CD4-positive, alpha-beta memory T cell (primary cell): Measurements from ENCODE around the gene CFAP97D1. TPM values are rescaled to one million over a fixed set of nuclear protein-coding genes. Genes with fewer than 3 reads are reported as not detected.
"Not testable (repeated sequence)": the region's sequence is repeated elsewhere in the genome, so short reads cannot be mapped to it uniquely, and the experiment has no call there.

Experiments
- CTCF ChIA-PET: fragments of 350-600 bp; sonication (Branson Sonifier 250); formaldehyde crosslinking; loops from one replicate; lab custom pipeline; 2021; ENCODE audit warnings: inconsistent platforms; ENCODE audit not compliant: partially characterized antibody; lab: Charles Lee
- POLR2A ChIA-PET: fragments of 350-600 bp; sonication (Branson Sonifier 250); formaldehyde crosslinking; loops from one replicate; lab custom pipeline; 2021; ENCODE audit not compliant: partially characterized antibody; lab: Charles Lee
- DNase-seq, 5 donors: peaks; one replicate each; pipeline versions ENCODE4 v3.0.0 to v3.0.0-alpha.2; 2020 to 2022; ENCODE audit warnings: mixed read lengths in 1 of 5
- H3K27ac ChIP-seq: one replicate; pipeline ENCODE4 v1.7.0; 2013; ENCODE audit warnings: low read depth, low read length
- H3K27me3 ChIP-seq: 2 replicates; pipeline ENCODE4 v1.7.0; 2013; ENCODE audit warnings: mild to moderate bottlenecking, low read length, moderate library complexity; ENCODE audit not compliant: insufficient read depth
- H3K36me3 ChIP-seq: 2 replicates; pipeline ENCODE4 v1.7.0; 2013; ENCODE audit warnings: mild to moderate bottlenecking, low read length, moderate library complexity; ENCODE audit not compliant: insufficient read depth
- H3K4me1 ChIP-seq: 2 replicates; pipeline ENCODE4 v1.7.0; 2013; ENCODE audit warnings: mild to moderate bottlenecking, low read length, moderate library complexity; ENCODE audit not compliant: insufficient read depth
- H3K4me3 ChIP-seq, 2 donors: one replicate each; pipeline ENCODE4 v1.7.0; 2013; ENCODE audit warnings: low read length in 2 of 2, mild to moderate bottlenecking in 1 of 2
- H3K9me3 ChIP-seq, 2 donors: one replicate each; pipeline ENCODE4 v1.7.0; 2013; ENCODE audit warnings: low read length in 2 of 2, control low read depth in 1 of 2; ENCODE audit not compliant: control insufficient read depth in 1 of 2
- H3K27ac Mint-ChIP-seq, 7 donors: one replicate each; pipeline ENCODE4 v1.8.0; 2020 to 2021; ENCODE audit warnings: mixed read lengths in 7 of 7, mild to moderate bottlenecking in 6 of 7, inconsistent platforms in 3 of 7, moderate library complexity in 3 of 7
- H3K27me3 Mint-ChIP-seq, 2 donors: one replicate each; pipeline ENCODE4 v1.8.0; 2020 to 2021; ENCODE audit warnings: mixed read lengths in 2 of 2
- H3K36me3 Mint-ChIP-seq, 2 donors: one replicate each; pipeline ENCODE4 v1.8.0; 2020 to 2021; ENCODE audit warnings: mixed read lengths in 2 of 2, inconsistent platforms in 1 of 2, mild to moderate bottlenecking in 1 of 2
- H3K4me1 Mint-ChIP-seq, 4 donors: one replicate each; pipeline ENCODE4 v1.8.0; 2020 to 2021; ENCODE audit warnings: mixed read lengths in 4 of 4, mild to moderate bottlenecking in 1 of 4
- H3K4me3 Mint-ChIP-seq, 8 donors: one replicate each; pipeline ENCODE4 v1.8.0; 2020 to 2021; ENCODE audit warnings: mixed read lengths in 8 of 8, mild to moderate bottlenecking in 7 of 8, moderate library complexity in 6 of 8, inconsistent platforms in 3 of 8
- H3K9me3 Mint-ChIP-seq, 8 donors: one replicate each; pipeline ENCODE4 v1.8.0; 2020 to 2021; ENCODE audit warnings: mixed read lengths in 8 of 8, mild to moderate bottlenecking in 5 of 8, inconsistent platforms in 3 of 8, moderate library complexity in 1 of 8
- intact Hi-C: fragments of 100-400 bp; cut with micrococcal nuclease; formaldehyde crosslinking; loops from one replicate; pipeline ENCODE4 v1.15.1; 2023
- polyA plus RNA-seq, 2 donors: library from polyadenylated mRNA; unstranded; fragments of 300-500 nt; fragmentation: Illumina TruSeq; gene quantifications; one replicate each; pipeline ENCODE4 v1.2.3, GENCODE V29; 2021
- total RNA-seq, 2 experiments: library from RNA; stranded (reverse); gene quantifications; one replicate each; pipeline ENCODE4 v1.2.3, GENCODE V29; 2021

The CFAP97D1 gene
- total and polyA plus RNA-seq, 4 experiments from 2014 or later: not detected

DNA sequence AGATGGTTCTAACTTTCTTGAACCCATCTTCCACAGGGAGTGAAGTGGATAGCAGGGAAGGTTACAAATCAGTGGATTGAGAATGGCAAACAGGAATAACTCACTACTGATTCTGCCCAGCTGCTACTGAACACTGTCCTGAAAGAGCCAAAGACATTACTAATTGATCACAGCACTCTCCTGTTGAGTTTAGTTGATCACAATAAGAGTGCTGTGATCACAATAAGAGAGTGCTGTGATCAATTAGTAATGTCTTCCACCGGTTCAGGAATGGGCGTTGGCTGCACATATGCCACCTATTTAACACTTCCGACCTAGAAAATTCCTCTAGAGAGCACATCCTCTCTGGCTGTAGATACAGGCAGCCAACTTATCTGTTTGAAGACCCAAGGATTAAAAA is 11.4 kb downstream of the CFAP97D1 start:
- Histone ChIP-seq H3K36me3 (no peaks in the 10 kb centered on the region), H3K9me3 (no peaks in the 10 kb centered on the region), H3K27ac (no peak overlapping the region), H3K4me1 (peaks cover 9% of the 10 kb centered on the region), H3K27me3 (no peaks in the 10 kb centered on the region), H3K4me3 (no peak overlapping the region)
- Mint-ChIP-seq H3K4me3 (peak overlapping the region in 2 of 8 donors; percentile 20 to 46), H3K36me3 (no peaks in the 10 kb centered on the region), H3K4me1 (peaks cover 8 to 12% (median 10%) of the 10 kb centered on the region in 4 donors), H3K27me3 (peaks cover 5 to 9% of the 10 kb centered on the region in 2 donors), H3K9me3 (peaks cover 0 to 6% (median 0%) of the 10 kb centered on the region in 8 donors), H3K27ac (peak overlapping the region in 2 of 7 donors; percentile 35 to 42)
- intact Hi-C loops: no loop called here
- peak in 4 of 5 donors; percentile 7 to 32 (median 16) for DNase-seq
- CTCF ChIA-PET: no interaction called here
- POLR2A ChIA-PET: no interaction called here

- DNase-seq, H3K27ac Mint-ChIP-seq, H3K27ac ChIP-seq, H3K4me3 ChIP-seq, H3K4me1 ChIP-seq, H3K9me3 ChIP-seq, intact Hi-C loops, CTCF ChIA-PET, H3K27me3 ChIP-seq, H3K36me3 Mint-ChIP-seq, POLR2A ChIA-PET, H3K4me3 Mint-ChIP-seq, H3K36me3 ChIP-seq, H3K9me3 Mint-ChIP-seq: not testable (repeated sequence)
- Mint-ChIP-seq H3K4me1 (peaks cover 8 to 12% (median 10%) of the 10 kb centered on the region in 4 donors), H3K27me3 (peaks cover 9 to 14% of the 10 kb centered on the region in 2 donors)
Measured at GRCh38 chr17:43792668-43793067, 12.4 kb downstream of the CFAP97D1 start.

- H3K4me1 Mint-ChIP-seq, H3K27me3 ChIP-seq, intact Hi-C loops, POLR2A ChIA-PET, DNase-seq, CTCF ChIA-PET, H3K27ac ChIP-seq, H3K4me1 ChIP-seq, H3K27ac Mint-ChIP-seq, H3K4me3 Mint-ChIP-seq, H3K4me3 ChIP-seq, H3K9me3 Mint-ChIP-seq, H3K9me3 ChIP-seq, H3K36me3 ChIP-seq, H3K36me3 Mint-ChIP-seq: not testable (repeated sequence)
- peaks cover 15 to 20% of the 10 kb centered on the region in 2 donors for H3K27me3 Mint-ChIP-seq
Measured at GRCh38 chr17:43798024-43798423, 17.8 kb downstream of the CFAP97D1 start.

GRCh38 chr17:43799047-43799446 is 18.8 kb downstream of the CFAP97D1 start:
- Histone ChIP-seq H3K9me3 (no peaks in the 10 kb centered on the region), H3K27ac (no peak overlapping the region), H3K36me3 (no peaks in the 10 kb centered on the region), H3K4me1 (no peaks in the 10 kb centered on the region), H3K27me3 (no peaks in the 10 kb centered on the region), H3K4me3 (no peak overlapping the region)
- no peak overlapping the region for H3K27ac Mint-ChIP-seq
- H3K36me3 Mint-ChIP-seq: no peaks in the 10 kb centered on the region
- H3K9me3 Mint-ChIP-seq: no peaks in the 10 kb centered on the region
- intact Hi-C loops: no loop called here
- H3K4me3 Mint-ChIP-seq: no peak overlapping the region
- DNase-seq: no peak
- ChIA-PET POLR2A (interaction anchor here (0.6 kb wide), 1 partner anchor 620 kb away, joined by 3 read pairs; no protein-coding TSS in a partner anchor), CTCF (no interaction called here)
- H3K27me3 Mint-ChIP-seq: peaks cover 19 to 23% of the 10 kb centered on the region in 2 donors
- H3K4me1 Mint-ChIP-seq: no peaks in the 10 kb centered on the region

GRCh38 chr17:43800736-43801135 is 20.5 kb downstream of the CFAP97D1 start:
- CTCF ChIA-PET: no interaction called here
- Histone ChIP-seq H3K27me3 (no peaks in the 10 kb centered on the region), H3K9me3 (no peaks in the 10 kb centered on the region), H3K27ac (no peak overlapping the region), H3K4me1 (no peaks in the 10 kb centered on the region), H3K36me3 (no peaks in the 10 kb centered on the region), H3K4me3 (no peak overlapping the region)
- no peak overlapping the region for H3K27ac Mint-ChIP-seq
- no peaks in the 10 kb centered on the region for H3K36me3 Mint-ChIP-seq
- POLR2A ChIA-PET: no interaction called here
- peaks cover 21 to 25% of the 10 kb centered on the region in 2 donors for H3K27me3 Mint-ChIP-seq
- DNase-seq: no peak
- no peak overlapping the region for H3K4me3 Mint-ChIP-seq
- intact Hi-C loops: no loop called here
- no peaks in the 10 kb centered on the region for H3K9me3 Mint-ChIP-seq
- no peaks in the 10 kb centered on the region for H3K4me1 Mint-ChIP-seq

DNA sequence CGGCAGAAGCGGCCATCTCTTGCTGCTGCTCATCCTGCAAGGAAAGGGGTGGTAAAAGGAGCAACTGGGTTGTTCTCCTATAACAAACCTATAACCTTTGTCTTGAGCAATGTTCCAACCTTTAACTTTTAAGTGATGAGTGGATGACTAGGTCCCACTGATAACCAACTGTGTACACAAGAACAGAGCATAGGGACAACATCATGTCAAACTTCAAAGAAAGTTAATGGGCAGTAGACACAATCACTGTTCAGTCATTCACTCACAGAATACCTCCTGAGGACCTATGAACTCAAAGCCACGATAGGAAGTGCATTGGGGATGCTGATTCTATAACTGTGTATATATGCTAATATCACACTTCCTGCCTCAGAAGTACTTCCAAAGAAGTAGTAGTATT is 21.6 kb downstream of the CFAP97D1 start:
- ChIA-PET CTCF (no interaction called here), POLR2A (no interaction called here)
- no peak overlapping the region for H3K27ac ChIP-seq

DNA sequence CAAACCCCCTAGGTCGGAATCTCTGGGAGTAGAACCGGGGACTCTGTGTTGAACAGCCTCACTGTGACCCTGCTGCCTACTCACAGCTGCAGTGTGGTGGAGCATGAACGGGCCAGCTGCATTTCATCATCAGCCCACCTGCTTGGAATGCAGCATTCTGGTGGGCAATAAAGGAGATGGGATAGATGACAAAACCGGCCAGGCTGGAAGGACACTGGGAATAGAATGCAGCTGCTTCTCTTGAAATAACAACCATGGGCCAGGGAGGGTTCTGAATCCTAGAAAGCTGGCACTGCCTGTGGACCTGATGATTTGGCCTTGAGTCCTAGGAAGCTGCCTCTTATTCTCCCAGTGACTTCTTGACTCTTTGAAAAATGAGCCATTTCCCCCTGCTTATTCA is 23.5 kb downstream of the CFAP97D1 start:
- H3K27ac Mint-ChIP-seq: peak overlapping the region in 1 of 7 donors; percentile 12
- CTCF ChIA-PET: no interaction called here
- POLR2A ChIA-PET: no interaction called here

More for the DNA sequence above, 21.6 kb downstream of the CFAP97D1 start:
- Histone ChIP-seq H3K4me3 (no peak overlapping the region), H3K36me3 (no peaks in the 10 kb centered on the region), H3K27me3 (no peaks in the 10 kb centered on the region), H3K4me1 (no peaks in the 10 kb centered on the region), H3K9me3 (no peaks in the 10 kb centered on the region)
- Mint-ChIP-seq H3K27me3 (peaks cover 20 to 26% of the 10 kb centered on the region in 2 donors), H3K9me3 (no peaks in the 10 kb centered on the region), H3K4me3 (no peak overlapping the region), H3K4me1 (no peaks in the 10 kb centered on the region), H3K36me3 (no peaks in the 10 kb centered on the region), H3K27ac (peak overlapping the region in 1 of 7 donors; percentile 31)
- no peak for DNase-seq
- intact Hi-C loops: no loop called here

More for the DNA sequence above, 23.5 kb downstream of the CFAP97D1 start:
- no peak for DNase-seq
- Histone ChIP-seq H3K36me3 (no peaks in the 10 kb centered on the region), H3K27ac (no peak overlapping the region), H3K27me3 (no peaks in the 10 kb centered on the region), H3K4me3 (no peak overlapping the region), H3K4me1 (no peaks in the 10 kb centered on the region), H3K9me3 (no peaks in the 10 kb centered on the region)
- intact Hi-C loops: no loop called here
- no peaks in the 10 kb centered on the region for H3K4me1 Mint-ChIP-seq
- no peak overlapping the region for H3K4me3 Mint-ChIP-seq
- H3K9me3 Mint-ChIP-seq: no peaks in the 10 kb centered on the region
- no peaks in the 10 kb centered on the region for H3K36me3 Mint-ChIP-seq
- peaks cover 15 to 22% of the 10 kb centered on the region in 2 donors for H3K27me3 Mint-ChIP-seq
